ENCODE measurements around the gene ARHGAP45.

Gene ARHGAP45

GRCh38 chr19:1038978-1039645, 27.9 kb upstream of the ARHGAP45 start:
- DNase-seq (ENCODE audit: low read depth): no peak

- DNase-seq (ENCODE audit: low read depth): peak; percentile 100
These were observed 27.1 kb upstream of the ARHGAP45 start, which contains the start of gene ABCA7 for GRCh38 chr19:1039646-1040475. ABCA7 (plus strand) TSS chr19:1040107; CDS start chr19:1041362, 1,255 bp downstream.

- peak; percentile 88 for DNase-seq (ENCODE audit: low read depth)
These were observed 26.3 kb upstream of the ARHGAP45 start for GRCh38 chr19:1040476-1041271.

GRCh38 chr19:1041272-1041834, 25.6 kb upstream of the ARHGAP45 start:
- DNase-seq (ENCODE audit: low read depth): no peak

GRCh38 chr19:1041835-1042685, 24.9 kb upstream of the ARHGAP45 start:
- DNase-seq (ENCODE audit: low read depth): no peak

- DNase-seq (ENCODE audit: low read depth): no peak
These were observed 24.1 kb upstream of the ARHGAP45 start for GRCh38 chr19:1042689-1043511.

GRCh38 chr19:1045247-1045603, 21.7 kb upstream of the ARHGAP45 start:
- peak; percentile 77 for DNase-seq (ENCODE audit: low read depth)

GRCh38 chr19:1046117-1046626, 20.8 kb upstream of the ARHGAP45 start:
- DNase-seq (ENCODE audit: low read depth): no peak

- DNase-seq (ENCODE audit: low read depth): no peak
These were observed 19.9 kb upstream of the ARHGAP45 start for GRCh38 chr19:1046836-1047695.

GRCh38 chr19:1047696-1048147, 19.2 kb upstream of the ARHGAP45 start:
- DNase-seq (ENCODE audit: low read depth): no peak

- DNase-seq (ENCODE audit: low read depth): no peak
These were observed 17.9 kb upstream of the ARHGAP45 start for GRCh38 chr19:1049106-1049505.

- DNase-seq (ENCODE audit: low read depth): no peak
These were observed 17.2 kb upstream of the ARHGAP45 start for GRCh38 chr19:1049800-1050199.

GRCh38 chr19:1050989-1051788, 15.8 kb upstream of the ARHGAP45 start:
- DNase-seq (ENCODE audit: low read depth): no peak

GRCh38 chr19:1051791-1052190, 15.2 kb upstream of the ARHGAP45 start:
- DNase-seq (ENCODE audit: low read depth): no peak

GRCh38 chr19:1052349-1052975, 14.5 kb upstream of the ARHGAP45 start:
- DNase-seq (ENCODE audit: low read depth): no peak

GRCh38 chr19:1053176-1054101, 13.5 kb upstream of the ARHGAP45 start:
- DNase-seq (ENCODE audit: low read depth): no peak
